Esophagus muscularis mucosa (tissue), 4 donors: Measurements from ENCODE around the gene KLF12.

Experiments
- CTCF ChIP-seq, 3 experiments: fragments of 200-600 bp in 2 of 3; fragments of 450-650 bp in 1 of 3; sonication (generic) in 2 of 3; IDR thresholded peaks; one replicate each; pipeline ENCODE4 v1.5.1; 2017 to 2019; ENCODE audit warnings: antibody characterized with exemption in 3 of 3, mild to moderate bottlenecking in 2 of 3, moderate library complexity in 1 of 3
- EP300 ChIP-seq: sonication (generic); formaldehyde crosslinking; IDR thresholded peaks from one replicate; pipeline ENCODE4 v1.6.1; 2017; ENCODE audit warnings: antibody characterized with exemption
- POLR2A ChIP-seq: fragments of 450-650 bp; IDR thresholded peaks from one replicate; pipeline ENCODE4 v1.6.1; 2017; ENCODE audit warnings: antibody characterized with exemption, moderate library complexity, mild to moderate bottlenecking, low read depth
- POLR2AphosphoS5 ChIP-seq, 2 donors: sonication (generic); formaldehyde crosslinking; IDR thresholded peaks; one replicate each; pipeline ENCODE4 v1.6.1; 2017; ENCODE audit warnings: antibody characterized with exemption in 2 of 2

- no peak for TF ChIP-seq CTCF (IDR thresholded peaks at IDR 0.05)
- no peak for TF ChIP-seq POLR2A
- TF ChIP-seq EP300 = no peak
- no peak for TF ChIP-seq POLR2AphosphoS5 (IDR thresholded peaks at IDR 0.05)
These were observed 26.6 kb downstream of the KLF12 start for GRCh38 chr13:74107598-74107997.
